BE2C (cell line): ENCODE measurements around the gene RHOXF2B. TPM values are rescaled to one million over a fixed set of nuclear protein-coding genes. Genes with fewer than 3 reads are reported as not detected.
"Not testable (repeated sequence)": the region's sequence is repeated elsewhere in the genome, so short reads cannot be mapped to it uniquely, and the experiment has no call there.

Experiments used
- DNase-seq: peaks from one replicate; pipeline ENCODE4 v3.0.0-alpha.2; 2020
- H3K27me3 ChIP-seq: fragments of 250-450 bp; sonication (Bioruptor Pico); 2 replicates; pipeline ENCODE4 v1.5.1; 2020; ENCODE audit warnings: mild to moderate bottlenecking
- H3K36me3 ChIP-seq: fragments of 250-450 bp; sonication (Bioruptor Pico); 2 replicates; pipeline ENCODE4 v1.5.1; 2020; ENCODE audit warnings: mild to moderate bottlenecking
- H3K4me1 ChIP-seq: fragments of 250-450 bp; sonication (Bioruptor Pico); 2 replicates; pipeline ENCODE4 v1.5.1; 2020
- H3K4me3 ChIP-seq: 2 replicates; pipeline ENCODE4 v1.5.1; 2011; ENCODE audit warnings: low read depth, low read length
- H3K9me3 ChIP-seq: fragments of 250-450 bp; sonication (Bioruptor Pico); 2 replicates; pipeline ENCODE4 v1.5.1; 2020
- polyA plus RNA-seq: library from polyadenylated mRNA; unstranded; fragments of >200 nt; gene quantifications from one replicate; pipeline ENCODE4 v1.2.1, GENCODE V29; 2012; ENCODE audit warnings: low read depth, missing spikeins; ENCODE audit not compliant: insufficient read length, insufficient read depth
- TF ChIP-seq, protein P1 (sequence below): IDR thresholded peaks from 2 replicates; pipeline ENCODE4 v1.5.1; 2012; ENCODE audit warnings: mild to moderate bottlenecking, low read depth, low read length

The RHOXF2B gene
- polyA plus RNA-seq, result not detected

GRCh38 chrX:120077590-120077989 is at the start of gene RHOXF2B:
RHOXF2B (minus strand) TSS chrX:120077690; CDS start chrX:120077552, 138 bp downstream.
- not testable (repeated sequence) for H3K36me3 ChIP-seq, H3K9me3 ChIP-seq, H3K4me3 ChIP-seq, DNase-seq, H3K4me1 ChIP-seq, H3K27me3 ChIP-seq

- TF ChIP-seq, protein P1, sequence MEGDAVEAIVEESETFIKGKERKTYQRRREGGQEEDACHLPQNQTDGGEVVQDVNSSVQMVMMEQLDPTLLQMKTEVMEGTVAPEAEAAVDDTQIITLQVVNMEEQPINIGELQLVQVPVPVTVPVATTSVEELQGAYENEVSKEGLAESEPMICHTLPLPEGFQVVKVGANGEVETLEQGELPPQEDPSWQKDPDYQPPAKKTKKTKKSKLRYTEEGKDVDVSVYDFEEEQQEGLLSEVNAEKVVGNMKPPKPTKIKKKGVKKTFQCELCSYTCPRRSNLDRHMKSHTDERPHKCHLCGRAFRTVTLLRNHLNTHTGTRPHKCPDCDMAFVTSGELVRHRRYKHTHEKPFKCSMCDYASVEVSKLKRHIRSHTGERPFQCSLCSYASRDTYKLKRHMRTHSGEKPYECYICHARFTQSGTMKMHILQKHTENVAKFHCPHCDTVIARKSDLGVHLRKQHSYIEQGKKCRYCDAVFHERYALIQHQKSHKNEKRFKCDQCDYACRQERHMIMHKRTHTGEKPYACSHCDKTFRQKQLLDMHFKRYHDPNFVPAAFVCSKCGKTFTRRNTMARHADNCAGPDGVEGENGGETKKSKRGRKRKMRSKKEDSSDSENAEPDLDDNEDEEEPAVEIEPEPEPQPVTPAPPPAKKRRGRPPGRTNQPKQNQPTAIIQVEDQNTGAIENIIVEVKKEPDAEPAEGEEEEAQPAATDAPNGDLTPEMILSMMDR, result no peak
- no peaks in the 10 kb centered on the region for H3K9me3 ChIP-seq
- H3K4me1 ChIP-seq, result no peaks in the 10 kb centered on the region
- no peak for DNase-seq
- H3K36me3 ChIP-seq, result no peaks in the 10 kb centered on the region
- H3K4me3 ChIP-seq, result no peak overlapping the region
- no peaks in the 10 kb centered on the region for H3K27me3 ChIP-seq
These were observed 48.0 kb upstream of the RHOXF2B start for GRCh38 chrX:120125444-120125843.

DNA sequence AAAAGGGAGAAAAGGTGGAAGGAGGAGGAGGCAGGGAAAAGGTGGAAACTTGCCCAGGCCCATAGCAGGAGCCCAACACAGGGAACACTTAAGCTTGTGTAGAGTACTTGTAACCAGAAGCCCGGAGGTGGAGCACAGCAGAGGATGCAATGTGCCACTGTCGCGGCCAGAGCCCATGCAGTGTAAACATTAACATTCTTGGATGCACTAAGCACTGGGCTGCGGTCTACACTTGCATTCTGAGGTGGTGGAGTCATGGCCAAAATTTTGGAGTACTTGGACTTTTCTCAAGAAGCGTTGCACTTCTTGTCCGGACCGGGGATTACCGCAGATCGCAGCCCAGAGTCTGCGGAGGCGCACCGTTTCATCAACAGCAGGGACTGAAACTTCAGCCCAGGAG is 42.7 kb upstream of the RHOXF2B start:
- H3K4me1 ChIP-seq, result no peaks in the 10 kb centered on the region
- no peaks in the 10 kb centered on the region for H3K9me3 ChIP-seq
- H3K27me3 ChIP-seq, result no peaks in the 10 kb centered on the region
- DNase-seq, result no peak
- no peak overlapping the region for H3K4me3 ChIP-seq
- H3K36me3 ChIP-seq, result no peaks in the 10 kb centered on the region
- TF ChIP-seq, protein P1, result no peak

DNA sequence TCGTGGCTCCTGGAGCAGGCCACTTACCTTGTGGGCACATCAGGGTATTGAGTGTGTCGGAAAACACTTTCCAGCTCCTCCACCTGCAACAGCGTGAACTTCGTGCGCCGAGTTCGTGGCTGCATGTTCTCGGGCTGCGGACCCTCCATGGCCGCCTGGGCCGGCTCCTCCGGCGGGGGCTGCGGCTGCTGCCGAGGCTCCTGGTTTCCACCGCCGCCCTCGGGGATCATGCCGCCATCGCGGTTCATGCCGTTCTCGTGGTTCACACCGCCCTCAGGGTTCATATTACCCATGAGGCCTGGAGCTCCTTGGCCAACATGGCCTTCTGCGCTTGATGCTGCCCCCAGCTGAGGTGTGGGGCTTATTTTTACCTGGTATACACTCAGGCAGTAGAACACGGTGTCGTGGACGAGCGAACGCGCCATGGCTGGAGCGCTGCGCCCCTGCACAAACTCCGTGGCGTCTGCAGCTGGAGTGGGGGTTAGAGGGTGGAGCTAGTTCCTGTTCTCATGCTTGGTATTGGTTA is 38.0 kb upstream of the RHOXF2B start, which contains the start of gene RHOXF1:
RHOXF1 (minus strand) TSS at position 476 of the 526 bp plus-strand sequence; CDS start at position 425, 51 bp downstream.
- Histone ChIP-seq H3K27me3 (no peaks in the 10 kb centered on the region), H3K4me3 (no peak within 1 kb of the TSS), H3K36me3 (no peaks in the 10 kb centered on the region), H3K9me3 (no peaks in the 10 kb centered on the region), H3K4me1 (no peaks in the 10 kb centered on the region)
- no peak for DNase-seq
- TF ChIP-seq, protein P1, result no peak

- TF ChIP-seq, protein P1, result no peak
- no peaks in the 10 kb centered on the region for H3K36me3 ChIP-seq
- no peaks in the 10 kb centered on the region for H3K9me3 ChIP-seq
- DNase-seq, result no peak
- H3K4me1 ChIP-seq, result no peaks in the 10 kb centered on the region
- no peaks in the 10 kb centered on the region for H3K27me3 ChIP-seq
- no peak overlapping the region for H3K4me3 ChIP-seq
These were observed 34.1 kb upstream of the RHOXF2B start for GRCh38 chrX:120111611-120112010.

GRCh38 chrX:120109378-120109777 is 31.9 kb upstream of the RHOXF2B start:
- TF ChIP-seq, protein P1, result no peak
- Histone ChIP-seq H3K36me3 (no peaks in the 10 kb centered on the region), H3K4me3 (no peak overlapping the region), H3K4me1 (no peaks in the 10 kb centered on the region), H3K27me3 (no peaks in the 10 kb centered on the region), H3K9me3 (no peaks in the 10 kb centered on the region)
- no peak for DNase-seq

DNA sequence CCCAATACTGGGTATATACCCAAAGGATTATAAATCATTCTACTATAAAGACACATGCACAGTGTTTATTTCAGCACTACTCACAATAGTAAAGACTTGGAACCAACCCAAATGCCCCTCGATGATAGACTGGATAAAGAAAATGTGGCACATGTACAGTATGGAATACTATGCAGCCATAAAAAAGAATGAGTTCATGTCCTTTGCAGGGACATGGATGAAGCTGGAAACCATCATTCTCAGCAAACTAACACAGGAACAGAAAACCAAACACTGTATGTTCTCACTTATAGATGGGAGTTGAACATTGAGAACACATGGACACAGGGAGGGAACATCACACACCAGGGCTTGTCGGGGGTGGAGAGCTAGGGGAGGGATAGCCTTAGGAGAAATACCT is 27.2 kb upstream of the RHOXF2B start:
- not testable (repeated sequence) for H3K9me3 ChIP-seq, H3K36me3 ChIP-seq, H3K4me1 ChIP-seq, DNase-seq, H3K4me3 ChIP-seq, H3K27me3 ChIP-seq

DNA sequence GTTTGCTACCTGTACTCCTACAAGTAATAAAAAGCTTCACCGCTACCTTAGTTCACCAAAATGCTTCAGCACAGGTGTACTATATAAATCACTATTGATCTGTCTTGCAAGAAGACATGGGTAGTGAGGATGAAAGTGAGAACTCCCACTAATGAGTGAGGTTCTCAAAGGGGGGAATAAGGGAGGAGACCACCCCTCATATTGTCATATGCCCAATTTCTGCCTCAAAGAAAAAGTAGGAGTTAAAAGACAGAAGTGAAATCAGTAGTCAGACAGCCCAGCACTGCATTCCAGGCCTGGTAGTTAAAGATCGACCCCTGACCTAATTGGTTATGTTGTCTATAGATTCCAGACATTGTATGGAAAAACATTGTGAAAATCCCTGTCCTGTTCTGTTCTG is 23.6 kb upstream of the RHOXF2B start:
- not testable (repeated sequence) for H3K36me3 ChIP-seq, DNase-seq, H3K27me3 ChIP-seq, H3K9me3 ChIP-seq, H3K4me1 ChIP-seq, H3K4me3 ChIP-seq
